Stimulated activated naive CD8-positive, alpha-beta T cell treated with anti-CD3 and anti-CD28 coated beads, Interleukin-15, Interleukin-2, amounts not matched to agents 100 ng/mL and 50 ng/mL, for 24 hours (primary cell): Measurements from ENCODE around the gene GPR132.
"Not testable (repeated sequence)": the region's sequence is repeated elsewhere in the genome, so short reads cannot be mapped to it uniquely, and the experiment has no call there.

Source experiments
- H3K27ac Mint-ChIP-seq: one replicate; pipeline ENCODE4 v1.8.0; 2021; ENCODE audit warnings: mild to moderate bottlenecking, mixed read lengths
- H3K27me3 Mint-ChIP-seq: one replicate; pipeline ENCODE4 v1.8.0; 2021; ENCODE audit warnings: mixed read lengths
- H3K36me3 Mint-ChIP-seq: one replicate; pipeline ENCODE4 v1.8.0; 2021; ENCODE audit warnings: low read depth, mixed read lengths
- H3K4me1 Mint-ChIP-seq: one replicate; pipeline ENCODE4 v1.8.0; 2021; ENCODE audit warnings: low read depth, mixed read lengths
- H3K4me3 Mint-ChIP-seq: one replicate; pipeline ENCODE4 v1.8.0; 2021; ENCODE audit warnings: mild to moderate bottlenecking, mixed read lengths
- H3K9me3 Mint-ChIP-seq: one replicate; pipeline ENCODE4 v1.8.0; 2021; ENCODE audit warnings: mixed read lengths

The GPR132 gene

GRCh38 chr14:105032451-105032901 lies 32.8 kb downstream of the GPR132 start:
- Mint-ChIP-seq H3K4me1 (peaks cover 20% of the 10 kb centered on the region), H3K4me3 (peak overlapping the region; percentile 91)
- not testable (repeated sequence) for H3K27me3 Mint-ChIP-seq, H3K9me3 Mint-ChIP-seq, H3K27ac Mint-ChIP-seq, H3K36me3 Mint-ChIP-seq

DNA sequence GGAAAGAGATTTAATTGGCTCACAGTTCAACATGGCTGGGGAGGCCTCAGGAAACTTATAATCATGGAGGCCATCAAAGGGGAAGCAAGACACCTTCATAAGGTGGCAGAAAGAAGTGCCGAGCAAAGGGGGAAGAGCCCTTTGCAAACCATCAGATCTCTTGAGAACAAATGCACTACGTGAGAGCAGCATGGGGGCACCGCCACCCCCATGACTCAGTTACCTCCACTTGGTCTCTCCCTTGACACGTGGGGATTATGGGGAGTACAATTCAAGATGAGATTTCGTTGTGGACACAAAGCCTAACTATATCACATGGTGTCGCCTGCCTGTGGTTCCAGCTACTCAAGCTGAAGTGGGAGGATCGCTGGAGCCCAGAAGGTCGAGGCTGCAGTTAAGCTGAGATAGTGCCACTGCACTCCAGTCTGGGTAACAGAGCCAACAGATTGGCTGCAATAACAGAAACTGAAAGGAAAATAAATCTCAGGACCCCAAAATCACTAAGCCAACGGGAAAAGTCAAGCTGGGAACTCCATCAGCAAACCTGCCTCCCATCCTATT lies 34.3 kb downstream of the GPR132 start:
- H3K27me3 Mint-ChIP-seq, result peaks cover 4% of the 10 kb centered on the region
- peaks cover 6% of the 10 kb centered on the region for H3K9me3 Mint-ChIP-seq
- peaks cover 32% of the 10 kb centered on the region for H3K4me1 Mint-ChIP-seq
- no peak overlapping the region for H3K4me3 Mint-ChIP-seq
- no peak overlapping the region for H3K27ac Mint-ChIP-seq
- no peaks in the 10 kb centered on the region for H3K36me3 Mint-ChIP-seq

DNA sequence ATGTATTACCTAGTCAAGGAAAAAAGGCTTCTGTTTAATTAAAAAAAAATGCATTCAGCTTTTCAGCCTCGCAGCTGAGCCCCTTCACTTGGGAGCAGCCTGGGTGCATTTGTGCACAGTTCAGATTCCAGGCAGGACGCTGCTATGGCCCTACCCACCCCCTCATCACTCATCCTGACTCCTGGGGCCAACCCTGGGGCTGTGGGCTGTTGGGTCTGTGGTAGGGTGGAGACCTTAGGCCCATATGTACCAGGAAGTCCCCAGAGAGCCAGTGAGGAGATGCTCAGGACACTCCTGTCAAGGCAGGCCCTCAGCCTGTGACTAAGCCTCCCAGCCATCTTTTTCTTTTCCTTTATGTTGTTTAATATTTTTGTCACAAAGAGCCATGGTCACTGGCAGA lies 35.0 kb downstream of the GPR132 start:
- Mint-ChIP-seq H3K9me3 (peaks cover 6% of the 10 kb centered on the region), H3K36me3 (no peaks in the 10 kb centered on the region), H3K27me3 (peaks cover 4% of the 10 kb centered on the region), H3K4me3 (no peak overlapping the region), H3K4me1 (peaks cover 39% of the 10 kb centered on the region), H3K27ac (no peak overlapping the region)

GRCh38 chr14:105029402-105029801 lies 35.8 kb downstream of the GPR132 start:
- H3K27me3 Mint-ChIP-seq, result peaks cover 4% of the 10 kb centered on the region
- peaks cover 6% of the 10 kb centered on the region for H3K9me3 Mint-ChIP-seq
- H3K36me3 Mint-ChIP-seq, result no peaks in the 10 kb centered on the region
- peaks cover 46% of the 10 kb centered on the region for H3K4me1 Mint-ChIP-seq
- H3K27ac Mint-ChIP-seq, result no peak overlapping the region
- no peak overlapping the region for H3K4me3 Mint-ChIP-seq

DNA sequence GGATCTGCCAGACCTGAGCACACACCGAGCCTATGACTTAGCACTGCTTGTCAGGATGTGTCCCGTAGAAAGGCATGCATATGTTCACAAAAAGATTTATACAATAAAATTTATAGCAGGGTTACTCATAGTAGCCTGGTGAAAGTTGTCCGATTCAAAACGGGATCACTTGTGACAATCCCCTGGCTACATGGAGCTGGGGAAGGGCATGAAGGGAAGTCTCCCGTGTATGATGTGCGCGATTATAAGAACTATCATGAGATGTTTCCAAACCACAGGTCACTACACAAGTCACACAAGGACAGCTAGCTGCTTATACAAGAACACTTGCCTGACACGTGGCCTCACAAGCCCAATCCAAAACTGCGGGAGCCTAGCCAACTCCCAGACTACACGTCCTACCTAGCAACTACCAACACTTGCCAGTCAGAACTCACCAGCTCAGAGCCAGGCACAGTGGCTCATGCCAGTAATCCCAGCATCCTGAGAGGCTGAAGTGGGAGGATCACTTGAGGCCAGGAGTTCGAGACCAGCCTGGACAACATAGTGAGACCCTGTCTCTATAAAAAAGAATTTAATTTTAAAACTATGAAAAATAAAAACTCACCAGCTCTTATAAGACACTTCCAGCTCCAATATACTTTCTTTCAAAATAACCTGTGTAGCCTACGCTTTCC lies 36.8 kb downstream of the GPR132 start:
- no peak overlapping the region for H3K4me3 Mint-ChIP-seq
- H3K36me3 Mint-ChIP-seq, result no peaks in the 10 kb centered on the region
- H3K27ac Mint-ChIP-seq, result no peak overlapping the region
- peaks cover under 1% of the 10 kb centered on the region for H3K9me3 Mint-ChIP-seq
- H3K4me1 Mint-ChIP-seq, result peaks cover 47% of the 10 kb centered on the region
- peaks cover under 1% of the 10 kb centered on the region for H3K27me3 Mint-ChIP-seq

DNA sequence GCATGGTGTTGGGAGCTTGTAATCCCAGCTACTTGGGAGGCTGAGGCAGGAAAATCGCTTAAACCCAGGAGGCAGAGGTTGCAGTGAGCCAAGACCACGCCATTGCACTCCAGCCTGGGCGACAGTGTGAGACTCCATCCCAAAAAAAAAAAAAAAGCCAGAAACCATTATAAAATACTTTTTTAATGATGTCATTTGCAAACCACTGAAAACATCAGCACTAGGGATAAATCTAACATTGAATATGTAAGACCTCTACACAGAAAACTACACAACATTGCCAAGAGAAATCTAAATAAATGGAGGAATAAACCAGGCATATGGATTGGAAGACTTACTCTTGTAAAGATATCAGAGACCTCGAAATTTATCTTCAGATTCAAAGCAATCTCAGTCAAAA lies 37.5 kb downstream of the GPR132 start:
- H3K4me3 Mint-ChIP-seq, H3K36me3 Mint-ChIP-seq, H3K27ac Mint-ChIP-seq, H3K27me3 Mint-ChIP-seq, H3K9me3 Mint-ChIP-seq: not testable (repeated sequence)
- H3K4me1 Mint-ChIP-seq, result peaks cover 47% of the 10 kb centered on the region

DNA sequence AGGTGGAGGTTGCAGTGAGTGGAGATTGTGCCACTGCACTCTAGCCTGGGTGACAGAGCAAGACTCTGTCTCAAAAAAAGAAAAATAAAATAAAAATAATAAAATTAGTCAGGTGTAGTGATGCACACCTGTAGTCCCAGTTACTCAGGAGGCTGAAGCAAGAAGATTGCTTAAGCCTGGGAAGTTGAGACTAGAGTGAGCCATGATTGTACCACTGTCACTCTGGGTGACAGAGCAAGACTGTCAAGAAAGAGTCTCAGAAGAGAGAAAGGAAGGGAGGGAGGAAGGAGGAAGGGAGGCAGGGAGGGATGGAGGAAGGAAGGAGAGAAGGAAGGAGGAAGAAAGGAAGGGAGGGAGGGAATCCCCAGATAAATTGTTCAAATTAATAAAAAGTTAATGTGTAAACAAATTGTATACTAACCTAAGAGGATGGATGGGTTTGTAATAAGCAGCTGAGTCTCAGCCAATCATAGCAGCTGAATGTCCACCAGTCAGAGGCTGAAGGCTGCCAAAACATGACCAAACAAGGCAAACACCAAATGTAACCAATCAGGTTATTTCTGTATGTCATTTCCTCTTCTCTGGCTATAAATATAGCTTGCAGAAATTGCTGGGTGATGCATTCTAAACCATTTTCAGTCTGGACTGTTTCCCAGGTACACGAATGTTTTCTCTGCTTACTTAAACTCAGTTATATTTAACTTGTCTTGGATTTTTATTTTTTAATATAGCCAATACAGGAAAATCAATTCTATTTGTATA lies 38.2 kb downstream of the GPR132 start:
- Mint-ChIP-seq H3K4me3 (no peak overlapping the region), H3K36me3 (peaks cover under 1% of the 10 kb centered on the region)

GRCh38 chr14:105026033-105026785 lies 39.0 kb downstream of the GPR132 start:
- H3K4me3 Mint-ChIP-seq, result peak overlapping the region; percentile 41
- peaks cover 5% of the 10 kb centered on the region for H3K36me3 Mint-ChIP-seq
- peaks cover 57% of the 10 kb centered on the region for H3K4me1 Mint-ChIP-seq
- no peaks in the 10 kb centered on the region for H3K27me3 Mint-ChIP-seq
- no peaks in the 10 kb centered on the region for H3K9me3 Mint-ChIP-seq
- peak overlapping the region; percentile 82 for H3K27ac Mint-ChIP-seq

More for the DNA sequence above, 38.2 kb downstream of the GPR132 start:
- Mint-ChIP-seq H3K27me3 (no peaks in the 10 kb centered on the region), H3K27ac (peak overlapping the region; percentile 62), H3K9me3 (no peaks in the 10 kb centered on the region), H3K4me1 (peaks cover 50% of the 10 kb centered on the region)

- H3K4me1 Mint-ChIP-seq, result peaks cover 57% of the 10 kb centered on the region
- no peak overlapping the region for H3K4me3 Mint-ChIP-seq
- H3K27me3 Mint-ChIP-seq, result no peaks in the 10 kb centered on the region
- H3K27ac Mint-ChIP-seq, result peak overlapping the region; percentile 82
- no peaks in the 10 kb centered on the region for H3K9me3 Mint-ChIP-seq
- H3K36me3 Mint-ChIP-seq, result peaks cover 5% of the 10 kb centered on the region
Observed at GRCh38 chr14:105025429-105025828, 39.8 kb downstream of the GPR132 start.

DNA sequence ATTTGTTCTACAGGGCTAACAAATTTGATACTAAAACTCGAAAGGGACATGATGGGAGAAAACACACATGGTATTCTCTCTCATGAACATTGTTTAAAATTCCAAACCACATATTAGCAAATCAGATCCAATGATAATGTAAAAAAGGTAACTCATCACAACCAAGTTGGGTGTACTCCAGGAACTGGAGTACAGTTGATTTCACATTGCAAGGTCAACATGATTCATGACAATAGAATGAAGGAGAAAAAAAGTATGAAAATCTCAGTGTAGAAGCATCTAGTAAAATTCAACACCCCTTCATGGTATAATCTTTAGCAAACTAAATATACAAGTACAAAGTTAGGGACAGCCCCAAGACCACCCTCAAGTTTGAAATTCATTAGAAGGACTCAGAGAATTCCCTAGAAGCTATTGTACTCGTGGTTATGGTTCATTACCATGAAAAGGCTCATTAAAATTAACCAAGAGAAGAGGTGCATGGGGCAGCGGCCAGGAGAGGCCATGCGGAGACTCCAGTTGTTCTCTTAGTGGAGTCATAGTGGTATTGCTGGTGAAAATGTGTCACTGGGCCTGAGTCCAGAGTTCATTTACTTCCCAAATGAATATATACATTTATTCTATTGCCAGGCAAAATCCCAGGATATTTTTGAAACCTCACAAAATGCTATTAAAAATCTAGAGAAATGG lies 41.3 kb downstream of the GPR132 start:
- Mint-ChIP-seq H3K4me3 (no peak overlapping the region), H3K36me3 (peaks cover 19% of the 10 kb centered on the region), H3K27ac (peak overlapping the region; percentile 49), H3K4me1 (peaks cover 70% of the 10 kb centered on the region), H3K9me3 (no peaks in the 10 kb centered on the region), H3K27me3 (no peaks in the 10 kb centered on the region)

- Mint-ChIP-seq H3K27me3 (no peaks in the 10 kb centered on the region), H3K36me3 (peaks cover 24% of the 10 kb centered on the region), H3K4me3 (peak overlapping the region; percentile 5), H3K27ac (peak overlapping the region; percentile 32), H3K4me1 (peaks cover 78% of the 10 kb centered on the region), H3K9me3 (no peaks in the 10 kb centered on the region)
Observed at GRCh38 chr14:105023144-105023543, 42.1 kb downstream of the GPR132 start.

DNA sequence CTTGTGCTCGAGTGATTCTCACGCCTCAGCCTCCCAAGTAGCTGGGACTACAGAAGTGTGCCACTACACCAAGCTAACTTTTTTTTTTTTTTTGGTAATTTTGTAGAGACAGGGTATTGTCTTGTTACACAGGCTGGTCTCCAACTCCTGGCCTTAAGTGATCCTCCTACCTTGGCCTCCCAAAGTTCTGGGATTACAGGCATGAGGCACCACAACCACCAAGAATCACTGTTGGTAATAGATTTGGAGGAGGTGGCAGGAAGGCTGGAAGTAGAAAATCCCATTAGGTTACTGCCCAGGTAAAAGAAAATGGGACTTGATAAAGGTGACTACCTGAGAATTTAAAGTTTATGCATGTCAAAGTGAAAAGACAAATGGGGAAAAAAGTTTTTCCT lies 43.0 kb downstream of the GPR132 start:
- H3K4me3 Mint-ChIP-seq, result peak overlapping the region; percentile 98
- H3K27me3 Mint-ChIP-seq, result no peaks in the 10 kb centered on the region
- H3K27ac Mint-ChIP-seq, result peak overlapping the region; percentile 96
- H3K4me1 Mint-ChIP-seq, result peaks cover 86% of the 10 kb centered on the region
- no peaks in the 10 kb centered on the region for H3K9me3 Mint-ChIP-seq
- peaks cover 32% of the 10 kb centered on the region for H3K36me3 Mint-ChIP-seq

DNA sequence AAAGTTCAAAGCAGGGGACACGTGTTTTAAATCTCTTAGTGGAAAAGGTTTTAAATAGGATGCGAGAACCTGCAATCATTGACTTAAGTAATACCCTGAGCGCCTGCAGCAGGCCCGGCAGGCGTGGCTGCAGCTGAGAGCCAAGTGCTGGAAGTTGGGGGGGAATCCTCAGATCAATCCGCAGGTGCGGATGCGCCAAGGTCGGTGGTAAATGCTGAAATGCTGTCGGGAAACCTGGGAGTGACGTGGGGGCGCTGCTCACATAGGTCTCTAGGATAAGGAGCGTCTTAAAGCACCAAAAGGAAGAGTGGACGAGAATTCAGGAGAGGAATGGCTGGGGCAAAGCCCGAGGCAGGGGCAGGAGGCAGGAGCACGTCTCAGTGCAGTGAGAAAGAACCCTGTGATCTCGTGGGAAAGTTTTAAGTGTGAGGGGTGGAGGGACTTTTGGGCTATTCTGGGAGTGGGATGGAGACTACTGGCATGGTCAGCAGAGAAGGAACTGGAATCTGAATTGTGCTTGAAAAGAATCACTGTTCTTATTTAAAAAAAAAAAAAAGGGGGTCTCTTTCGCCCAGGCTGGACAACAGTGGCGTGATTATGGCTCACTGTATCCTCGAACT lies 43.5 kb downstream of the GPR132 start:
- Mint-ChIP-seq H3K9me3 (no peaks in the 10 kb centered on the region), H3K4me3 (peak overlapping the region; percentile 98), H3K4me1 (peaks cover 87% of the 10 kb centered on the region), H3K27me3 (no peaks in the 10 kb centered on the region), H3K27ac (peak overlapping the region; percentile 96), H3K36me3 (peaks cover 37% of the 10 kb centered on the region)
